TTC549 (cell line): ENCODE data around the gene MT2A.

Experiments
- FAIRE-seq: peaks from 2 replicates; lab custom pipeline; 2012; peaks lifted over from hg19 to GRCh38; lab: Jason Lieb, UNC

The MT2A gene

DNA sequence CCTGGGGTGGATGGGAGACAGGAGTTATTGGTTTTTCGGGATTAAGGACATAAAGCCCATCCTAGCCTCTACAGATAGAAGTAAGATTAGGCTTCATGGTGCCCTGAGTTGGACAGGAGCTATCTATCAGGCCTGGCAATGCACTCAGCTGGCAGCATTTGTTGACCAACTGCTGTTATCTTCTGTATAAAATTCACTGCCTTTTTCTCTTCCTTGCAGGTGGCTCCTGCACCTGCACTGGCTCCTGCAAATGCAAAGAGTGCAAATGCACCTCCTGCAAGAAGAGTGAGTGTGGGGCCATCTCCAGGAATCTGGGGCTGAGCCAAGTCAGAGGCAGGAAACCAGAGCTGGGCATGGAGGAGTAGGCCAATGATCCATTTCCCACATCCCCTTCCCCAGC is 30.7 kb downstream of the MT2A start:
- no peak for FAIRE-seq

DNA sequence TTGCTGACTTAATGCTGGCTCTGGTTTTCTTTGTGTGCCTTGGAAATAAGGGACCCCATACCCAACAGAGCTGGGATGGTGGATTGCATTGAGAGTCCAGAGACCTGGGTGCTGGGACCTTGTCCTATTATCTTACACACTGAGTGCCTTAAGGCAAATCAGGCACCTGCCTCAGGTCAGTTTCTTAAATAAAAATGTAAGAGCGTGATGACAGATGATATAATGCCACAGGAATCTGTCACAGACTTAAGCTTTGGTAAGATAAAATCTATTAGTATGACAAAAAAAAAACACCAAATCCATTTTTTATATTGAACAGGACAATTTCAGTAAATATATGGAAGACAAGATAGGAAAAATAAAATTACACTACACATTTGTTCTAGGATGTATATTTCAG is 31.7 kb downstream of the MT2A start:
- FAIRE-seq: no peak

DNA sequence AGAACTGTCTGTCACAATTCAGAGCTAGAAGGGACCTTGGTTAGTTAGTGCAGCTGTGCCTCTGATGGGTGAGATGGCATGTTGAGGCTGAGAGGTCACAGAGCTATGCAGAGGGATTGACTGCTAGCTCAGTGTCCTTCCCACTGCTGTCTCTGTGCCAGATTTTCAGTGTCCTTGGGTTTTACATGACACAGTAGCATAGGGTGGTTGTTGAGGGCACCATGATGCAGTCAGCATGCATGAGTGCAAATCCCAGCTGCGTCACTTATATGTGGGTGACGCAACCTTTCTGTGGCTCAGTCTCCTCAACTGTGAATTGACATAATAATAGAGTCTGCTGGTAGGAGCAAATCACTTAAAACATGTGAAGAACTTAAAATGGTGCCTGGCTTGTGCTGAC is 32.8 kb downstream of the MT2A start:
- FAIRE-seq: no peak

DNA sequence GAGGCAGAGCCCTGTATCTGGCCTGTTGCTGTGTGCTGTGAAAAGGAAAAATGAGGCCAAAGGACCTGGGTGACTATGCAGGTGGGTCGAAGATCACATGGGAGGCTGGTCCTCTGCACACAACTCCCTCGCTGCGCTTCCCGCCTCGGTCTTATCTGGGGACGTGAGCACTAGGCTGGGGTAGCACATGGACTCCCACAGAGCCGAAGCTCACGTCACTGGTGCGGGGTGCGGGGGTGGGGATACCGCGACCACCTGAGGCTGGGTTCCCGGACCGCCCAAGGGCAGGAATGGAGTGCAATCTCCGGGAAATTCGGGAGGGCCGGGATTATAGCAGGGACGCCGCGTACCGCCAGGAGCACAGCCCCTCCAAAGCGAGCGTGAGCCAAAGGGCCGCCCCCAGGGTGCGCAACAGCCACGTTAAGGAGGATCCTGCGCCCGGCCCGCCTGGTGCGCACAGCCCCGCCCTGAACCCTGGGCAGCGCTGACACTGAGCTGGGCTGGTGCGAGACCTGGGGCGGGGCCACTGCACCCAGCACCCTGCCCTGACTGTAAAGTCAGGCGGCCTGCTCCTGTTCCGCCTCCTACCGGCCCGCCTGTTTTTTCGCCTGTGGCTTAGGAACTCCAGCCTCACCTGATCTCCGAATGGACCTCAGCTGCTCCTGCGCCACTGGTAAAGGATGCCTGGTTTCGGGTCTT is 34.8 kb downstream of the MT2A start:
- no peak for FAIRE-seq

DNA sequence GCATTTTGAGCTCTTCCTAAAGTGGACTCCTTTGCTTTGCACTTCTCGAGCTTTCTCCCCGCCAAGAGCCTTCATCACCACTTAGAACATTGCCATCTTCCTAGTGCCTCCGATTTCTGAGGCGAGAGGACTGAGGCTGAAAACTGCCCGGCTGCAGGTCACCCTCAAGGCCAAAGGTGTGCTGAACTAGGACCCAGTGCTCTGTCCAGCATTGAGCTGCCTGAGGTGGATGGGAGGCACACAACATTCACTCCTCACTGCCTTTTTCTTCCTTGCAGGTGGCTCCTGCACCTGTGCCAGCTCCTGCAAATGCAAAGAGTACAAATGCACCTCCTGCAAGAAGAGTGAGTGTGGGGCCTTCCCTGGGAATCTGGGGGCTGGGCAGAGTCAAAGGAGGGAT is 35.4 kb downstream of the MT2A start:
- no peak for FAIRE-seq

DNA sequence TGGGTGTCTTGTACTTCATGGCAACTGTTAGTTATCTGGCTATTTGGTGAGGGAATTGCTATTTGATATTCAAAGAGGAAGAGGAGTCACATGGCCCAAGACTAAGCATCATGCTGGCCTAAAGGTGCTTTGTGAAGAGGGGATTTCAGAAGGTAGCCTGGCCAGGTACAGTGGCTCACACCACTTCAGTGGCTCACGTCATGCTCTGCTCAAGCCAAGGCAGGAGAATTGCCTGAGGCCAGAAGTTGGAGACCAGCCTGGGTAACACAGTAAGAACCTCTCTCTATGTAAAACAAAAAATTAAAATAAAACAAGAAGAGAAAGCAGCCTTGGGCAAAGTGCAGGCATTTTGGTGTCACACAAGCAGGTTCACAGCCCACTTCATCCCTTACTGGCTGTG is 36.9 kb downstream of the MT2A start:
- FAIRE-seq: no peak

DNA sequence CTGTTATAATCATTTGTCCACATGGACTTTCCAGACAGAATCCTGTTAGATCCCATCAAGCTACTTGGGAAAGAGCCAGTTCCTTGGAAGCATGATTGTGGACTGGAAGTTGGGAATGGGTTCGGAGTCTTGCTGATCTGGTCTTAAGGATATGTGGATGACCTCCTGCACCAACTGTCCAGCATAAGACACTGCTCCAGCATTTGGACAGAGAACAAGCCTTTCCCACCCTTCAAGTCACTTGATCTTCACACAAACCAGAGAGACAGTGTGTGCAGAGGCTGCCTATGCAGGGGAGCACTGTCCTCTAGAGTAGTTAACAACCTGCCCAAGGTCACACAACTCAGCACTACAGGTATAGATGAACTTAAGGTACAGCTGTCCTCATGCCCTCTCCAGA is 37.5 kb downstream of the MT2A start:
- FAIRE-seq: no peak

DNA sequence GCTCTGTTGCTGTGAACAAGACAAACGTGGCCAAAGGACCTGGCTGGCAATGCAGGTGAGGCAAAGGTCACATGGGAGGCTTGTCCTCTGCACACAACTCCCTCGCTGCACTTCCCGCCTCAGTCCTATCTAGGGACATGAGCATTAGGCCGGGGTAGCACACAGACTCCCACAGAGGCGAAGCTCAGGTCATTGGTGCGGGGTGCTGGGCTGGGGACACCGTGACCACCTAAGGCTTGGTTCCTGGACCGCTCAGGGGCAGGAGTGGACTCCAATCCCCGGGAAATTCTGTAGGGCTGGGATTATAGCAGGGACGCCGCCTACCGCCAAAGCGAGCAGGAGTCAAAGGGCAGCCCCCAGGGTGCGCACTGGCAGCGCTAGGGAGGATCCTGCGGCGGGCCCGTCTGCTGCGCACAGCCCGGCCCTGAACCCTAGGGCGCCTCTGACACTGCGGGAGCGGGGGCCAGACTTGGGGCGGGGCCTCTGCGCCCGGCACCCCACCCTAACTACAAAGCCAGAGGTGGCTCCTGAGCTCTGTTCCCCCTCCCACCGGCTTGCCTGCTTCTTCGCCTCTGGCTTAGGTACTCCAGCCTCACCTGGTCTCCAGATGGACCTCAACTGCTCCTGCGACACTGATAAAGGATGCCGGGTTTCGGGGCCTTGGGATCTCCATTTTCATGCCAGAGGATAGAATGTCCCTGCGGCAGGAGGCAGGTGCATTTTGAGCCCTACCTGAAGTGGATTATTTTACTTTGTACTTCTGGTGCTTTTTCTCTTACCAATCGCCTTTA is 39.5 kb downstream of the MT2A start:
- FAIRE-seq: no peak

DNA sequence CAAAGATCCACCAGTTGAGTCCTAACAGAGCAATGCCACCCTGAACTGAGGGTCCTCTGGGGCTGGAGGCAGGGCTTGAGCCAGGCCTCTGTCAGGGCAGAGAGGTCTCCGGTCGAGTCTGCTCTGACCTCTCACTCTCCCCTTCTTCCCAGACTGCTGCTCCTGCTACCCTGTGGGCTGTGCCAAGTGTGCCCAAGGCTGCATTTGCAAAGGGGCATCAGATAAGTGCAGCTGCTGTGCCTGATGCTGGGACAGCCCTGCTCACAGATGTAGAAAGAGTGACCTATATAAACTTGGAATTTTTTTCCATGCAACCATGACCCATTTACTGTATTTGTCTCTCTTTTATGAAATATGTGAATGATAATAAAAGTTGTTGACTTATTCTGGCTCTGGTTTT is 40.9 kb downstream of the MT2A start:
- FAIRE-seq: no peak

DNA sequence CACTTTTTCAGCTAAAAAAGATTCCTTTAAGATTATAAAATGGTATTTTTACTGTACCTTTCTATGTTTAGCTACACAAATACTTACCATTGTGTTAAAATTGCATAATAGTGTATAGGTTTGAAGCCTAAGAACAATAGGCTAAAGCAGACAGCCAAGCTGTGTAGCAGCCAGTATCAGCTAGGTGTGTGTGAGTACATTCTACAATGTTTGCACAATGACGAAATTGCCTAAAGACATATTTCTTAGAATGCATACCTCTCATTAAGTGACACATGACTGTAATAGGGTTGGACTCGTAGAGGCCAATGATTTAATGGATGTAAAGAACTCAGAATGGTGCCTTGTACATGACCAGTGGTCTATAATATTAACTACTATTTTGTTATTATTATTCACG is 41.4 kb downstream of the MT2A start:
- FAIRE-seq: no peak

DNA sequence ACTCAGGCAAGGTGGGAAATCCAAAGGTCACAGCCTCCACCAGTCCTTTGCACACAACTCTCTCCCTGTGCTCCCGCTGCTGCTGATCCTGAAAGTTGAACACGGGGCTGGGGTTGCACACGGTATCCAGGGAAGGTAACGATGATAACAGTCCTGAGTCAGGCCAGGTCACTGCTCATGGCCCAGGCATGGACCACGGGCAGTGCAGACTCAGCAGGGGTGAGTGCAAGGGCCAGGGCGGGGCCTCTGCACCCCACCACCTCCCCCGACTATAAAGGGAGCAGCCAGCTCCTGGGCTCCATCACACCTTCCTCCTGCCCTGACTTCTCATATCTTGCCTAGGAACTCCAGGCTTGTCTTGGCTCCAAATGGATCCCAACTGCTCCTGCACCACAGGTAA is 43.2 kb downstream of the MT2A start, which contains the start of gene MT1B:
Gene MT1B (plus strand): TSS at position 301 of the 400 bp plus-strand sequence. CDS start 68 bp downstream, at position 369.
- FAIRE-seq: no peak

DNA sequence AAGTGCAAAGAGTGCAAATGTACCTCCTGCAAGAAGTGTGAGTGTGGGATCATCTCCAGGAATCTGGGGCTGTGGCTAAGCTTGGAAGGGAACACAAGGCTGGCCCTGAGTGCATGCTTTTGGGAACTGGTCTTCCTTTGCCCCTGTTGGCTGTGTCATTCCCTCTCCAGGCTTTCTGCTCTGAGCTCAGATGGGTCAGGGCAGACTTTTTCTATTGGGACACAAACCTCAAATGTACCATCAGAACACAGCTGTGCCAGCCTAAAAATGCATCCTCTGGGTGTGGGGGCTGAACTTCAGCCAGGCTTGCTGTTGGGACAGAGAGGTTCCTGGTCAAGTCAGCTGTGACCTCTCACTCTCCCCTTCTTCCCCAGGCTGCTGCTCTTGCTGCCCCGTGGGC is 44.2 kb downstream of the MT2A start:
- FAIRE-seq: no peak

DNA sequence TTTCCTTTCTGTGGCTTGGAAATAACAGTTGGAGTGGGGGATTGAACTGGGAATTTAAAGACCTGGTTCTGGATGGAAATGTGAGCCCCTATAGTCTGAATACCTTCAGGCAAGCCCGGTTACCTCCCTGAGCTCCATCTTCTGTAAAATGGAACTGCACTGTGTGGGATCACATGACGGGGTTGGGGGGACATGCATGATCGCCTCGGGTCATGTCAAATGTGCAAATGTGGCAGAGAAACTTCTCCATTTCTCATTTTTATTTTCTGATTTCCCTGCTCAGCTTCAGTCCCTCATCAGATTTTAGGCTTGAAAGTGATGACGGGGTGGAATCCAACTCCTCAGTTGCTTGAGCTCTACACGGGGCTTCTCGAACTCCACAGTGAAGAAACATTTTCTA is 44.8 kb downstream of the MT2A start:
- FAIRE-seq: no peak

DNA sequence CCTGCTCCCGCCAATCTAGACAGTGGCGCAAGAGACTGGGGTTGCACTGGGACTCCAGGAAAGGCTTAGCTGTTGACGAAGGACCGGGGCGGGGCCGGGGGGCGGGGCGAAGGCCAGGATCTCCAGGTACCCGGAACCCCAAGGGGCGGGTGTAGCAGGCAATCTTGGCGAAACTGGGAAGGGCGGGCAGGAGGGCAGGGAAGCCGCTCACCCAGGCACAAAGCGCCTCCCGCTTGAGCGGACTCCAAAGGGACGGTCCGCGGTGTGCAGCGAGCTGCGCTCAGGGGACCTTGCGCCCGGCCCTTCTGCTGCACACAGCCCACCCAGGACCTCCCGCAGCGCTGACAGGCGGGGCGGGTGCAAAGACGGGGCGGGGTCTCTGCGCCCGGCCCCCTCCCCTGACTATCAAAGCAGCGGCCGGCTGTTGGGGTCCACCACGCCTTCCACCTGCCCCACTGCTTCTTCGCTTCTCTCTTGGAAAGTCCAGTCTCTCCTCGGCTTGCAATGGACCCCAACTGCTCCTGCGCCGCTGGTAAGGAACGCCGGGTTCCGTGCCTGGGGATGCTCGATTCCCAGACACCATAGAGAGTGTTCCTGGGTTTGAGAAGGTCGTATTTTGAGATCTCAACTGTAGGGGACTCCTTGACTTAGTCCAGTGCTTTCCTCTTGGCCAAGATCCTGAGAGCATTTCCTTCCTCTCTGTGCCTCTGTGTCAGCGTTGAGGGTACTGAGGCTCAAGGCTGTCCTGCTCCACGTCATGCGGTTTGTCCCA is 49.4 kb downstream of the MT2A start, which contains the start of gene MT1F:
Gene MT1F (plus strand): TSS at position 405 of the 772 bp plus-strand sequence. CDS start 100 bp downstream, at position 505.
- no peak for FAIRE-seq

DNA sequence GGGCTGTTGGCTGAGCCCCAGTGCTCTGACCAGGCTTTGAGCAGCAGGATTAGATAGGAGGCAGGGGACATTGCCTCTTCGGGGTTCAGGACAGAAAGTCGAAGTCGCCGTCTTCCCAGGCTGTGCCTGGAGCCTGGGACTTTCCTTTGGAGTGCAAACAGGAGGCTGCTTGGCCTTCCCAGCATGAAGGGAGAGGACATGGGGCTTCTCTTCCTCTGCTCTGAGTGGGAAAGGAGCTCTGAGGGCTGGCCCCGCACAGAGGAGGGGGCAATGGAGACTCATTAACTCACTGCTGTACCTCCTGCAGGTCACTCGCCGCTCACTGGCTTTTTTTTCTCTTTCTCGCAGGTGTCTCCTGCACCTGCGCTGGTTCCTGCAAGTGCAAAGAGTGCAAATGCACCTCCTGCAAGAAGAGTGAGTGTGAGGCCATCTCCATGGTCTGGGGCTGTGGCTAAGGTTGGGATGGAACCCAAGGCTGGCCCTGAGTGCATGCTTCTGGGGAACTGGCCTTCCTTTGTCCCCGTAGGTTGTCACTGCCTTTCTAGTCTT is 50.0 kb downstream of the MT2A start:
- FAIRE-seq: no peak
